ENCODE data around the gene ERCC4. TPM values are rescaled to one million over a fixed set of nuclear protein-coding genes. Genes with fewer than 3 reads are reported as not detected.
A peak's percentile ranks its signal among the peaks of the same experiment; 100 is the strongest.

The ERCC4 gene
- total RNA-seq, 3 donors from 2014 or later (not counting 1 experiment from before 2014, with no cell fraction given), result 7.3 to 11.9 (median 7.5) TPM

- TF ChIP-seq, protein P1, sequence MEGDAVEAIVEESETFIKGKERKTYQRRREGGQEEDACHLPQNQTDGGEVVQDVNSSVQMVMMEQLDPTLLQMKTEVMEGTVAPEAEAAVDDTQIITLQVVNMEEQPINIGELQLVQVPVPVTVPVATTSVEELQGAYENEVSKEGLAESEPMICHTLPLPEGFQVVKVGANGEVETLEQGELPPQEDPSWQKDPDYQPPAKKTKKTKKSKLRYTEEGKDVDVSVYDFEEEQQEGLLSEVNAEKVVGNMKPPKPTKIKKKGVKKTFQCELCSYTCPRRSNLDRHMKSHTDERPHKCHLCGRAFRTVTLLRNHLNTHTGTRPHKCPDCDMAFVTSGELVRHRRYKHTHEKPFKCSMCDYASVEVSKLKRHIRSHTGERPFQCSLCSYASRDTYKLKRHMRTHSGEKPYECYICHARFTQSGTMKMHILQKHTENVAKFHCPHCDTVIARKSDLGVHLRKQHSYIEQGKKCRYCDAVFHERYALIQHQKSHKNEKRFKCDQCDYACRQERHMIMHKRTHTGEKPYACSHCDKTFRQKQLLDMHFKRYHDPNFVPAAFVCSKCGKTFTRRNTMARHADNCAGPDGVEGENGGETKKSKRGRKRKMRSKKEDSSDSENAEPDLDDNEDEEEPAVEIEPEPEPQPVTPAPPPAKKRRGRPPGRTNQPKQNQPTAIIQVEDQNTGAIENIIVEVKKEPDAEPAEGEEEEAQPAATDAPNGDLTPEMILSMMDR (IDR thresholded peaks at IDR 0.05), result no peak
- no peak overlapping the region for H3K27ac Mint-ChIP-seq
- Histone ChIP-seq H3K4me3 (ENCODE audit: low read length) (no peak overlapping the region), H3K4me1 (ENCODE audit: control insufficient read depth, insufficient read depth, low read length) (peaks cover 5% of the 10 kb centered on the region), H3K9me3 (ENCODE audit: control insufficient read depth, insufficient read depth, low read length) (no peaks in the 10 kb centered on the region), H3K27me3 (ENCODE audit: control insufficient read depth, insufficient read depth, low read length) (no peaks in the 10 kb centered on the region), H3K36me3 (ENCODE audit: control insufficient read depth, insufficient read depth, low read length) (no peaks in the 10 kb centered on the region), H3K27ac (ENCODE audit: low read length) (no peak overlapping the region)
- peaks cover 22 to 38% of the 10 kb centered on the region in 2 donors for H3K27me3 Mint-ChIP-seq (ENCODE audit: low read depth in 2 of 2)
- no peaks in the 10 kb centered on the region for H3K36me3 Mint-ChIP-seq
- H3K4me1 Mint-ChIP-seq, result peaks cover 11 to 14% of the 10 kb centered on the region in 2 donors
- intact Hi-C loops (cut with micrococcal nuclease), result no loop called here
- H3K9me3 Mint-ChIP-seq, result no peaks in the 10 kb centered on the region
- no peak overlapping the region for H3K4me3 Mint-ChIP-seq
- WGBS (ENCODE audit: insufficient coverage), result 92% methylated on average over 9 of the region's 10 CpGs
- ATAC-seq (no peak), DNase-seq (no peak)
Observed at GRCh38 chr16:13915033-13915635, 4.8 kb upstream of the ERCC4 start.

DNA sequence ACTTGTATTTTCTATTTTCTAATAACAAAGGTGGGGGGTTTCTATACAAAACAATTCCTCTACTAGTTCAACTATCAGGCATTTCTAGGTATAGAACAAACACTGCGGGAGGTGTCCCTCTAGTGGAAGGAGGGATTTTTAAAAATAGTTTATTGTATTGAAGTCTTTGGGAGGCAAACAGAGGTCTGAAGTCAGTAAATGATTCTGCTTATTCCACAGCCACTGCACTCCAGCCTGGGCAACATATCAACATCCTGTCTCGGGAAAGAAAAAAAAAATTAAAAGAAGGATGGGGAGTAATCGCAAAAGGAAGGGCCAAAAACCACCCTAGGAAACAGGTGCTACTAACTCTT, 648 bp upstream of the ERCC4 start:
- DNase-seq (peak in 1 of 2 donors; percentile 66), ATAC-seq (peak; percentile 11 to 31 (median 17))
- no peaks in the 10 kb centered on the region for H3K9me3 Mint-ChIP-seq
- intact Hi-C loops (cut with micrococcal nuclease), result loop anchor here (1.0 kb wide), 1 partner anchor 366 kb away; no protein-coding TSS in a partner anchor
- Histone ChIP-seq H3K27ac (ENCODE audit: low read length) (peak overlapping the region; percentile 40), H3K4me1 (ENCODE audit: control insufficient read depth, insufficient read depth, low read length) (peaks cover 15% of the 10 kb centered on the region), H3K36me3 (ENCODE audit: control insufficient read depth, insufficient read depth, low read length) (peaks cover under 1% of the 10 kb centered on the region), H3K27me3 (ENCODE audit: control insufficient read depth, insufficient read depth, low read length) (no peaks in the 10 kb centered on the region), H3K4me3 (ENCODE audit: low read length) (no peak overlapping the region), H3K9me3 (ENCODE audit: control insufficient read depth, insufficient read depth, low read length) (no peaks in the 10 kb centered on the region)
- WGBS (ENCODE audit: insufficient coverage), result 0% methylated on average over 2 of the region's 3 CpGs
- peaks cover 8 to 15% of the 10 kb centered on the region in 2 donors for H3K27me3 Mint-ChIP-seq (ENCODE audit: low read depth in 2 of 2)
- no peaks in the 10 kb centered on the region for H3K36me3 Mint-ChIP-seq
- H3K4me1 Mint-ChIP-seq, result peaks cover 28 to 33% of the 10 kb centered on the region in 2 donors
- peak overlapping the region; percentile 99 for H3K4me3 Mint-ChIP-seq
- H3K27ac Mint-ChIP-seq, result peak overlapping the region; percentile 96
- TF ChIP-seq, protein P1 (IDR thresholded peaks at IDR 0.05), result no peak

GRCh38 chr16:13920510-13920818, 510 bp downstream of the ERCC4 start:
- peaks cover 28 to 33% of the 10 kb centered on the region in 2 donors for H3K4me1 Mint-ChIP-seq
- intact Hi-C loops (cut with micrococcal nuclease), result loop anchor here (5.0 kb wide), 2 partner anchors 327 to 712 kb away; partner anchors contain the start of genes BFAR and PARN
- H3K4me3 Mint-ChIP-seq, result peak overlapping the region; percentile 99
- peaks cover 5% of the 10 kb centered on the region for H3K36me3 ChIP-seq (ENCODE audit: control insufficient read depth, insufficient read depth, low read length)
- H3K4me3 ChIP-seq (ENCODE audit: low read length), result peak overlapping the region; percentile 78
- H3K36me3 Mint-ChIP-seq, result no peaks in the 10 kb centered on the region
- DNase-seq, result no peak
- TF ChIP-seq, protein P1 (IDR thresholded peaks at IDR 0.05), result no peak
- no peaks in the 10 kb centered on the region for H3K9me3 Mint-ChIP-seq
- peak overlapping the region; percentile 96 for H3K27ac Mint-ChIP-seq
- H3K27me3 Mint-ChIP-seq (ENCODE audit: low read depth in 2 of 2), result peaks cover 4 to 9% of the 10 kb centered on the region in 2 donors
- no peaks in the 10 kb centered on the region for H3K9me3 ChIP-seq (ENCODE audit: control insufficient read depth, insufficient read depth, low read length)
- peaks cover 15% of the 10 kb centered on the region for H3K4me1 ChIP-seq (ENCODE audit: control insufficient read depth, insufficient read depth, low read length)
- no peak for ATAC-seq
- no peaks in the 10 kb centered on the region for H3K27me3 ChIP-seq (ENCODE audit: control insufficient read depth, insufficient read depth, low read length)
- WGBS (ENCODE audit: insufficient coverage), result 3% methylated on average over 10 of the region's 10 CpGs
- H3K27ac ChIP-seq (ENCODE audit: low read length), result peak overlapping the region; percentile 63

GRCh38 chr16:13921328-13921727, 1.4 kb downstream of the ERCC4 start:
- Mint-ChIP-seq H3K36me3 (peaks cover 6% of the 10 kb centered on the region), H3K27me3 (ENCODE audit: low read depth in 2 of 2) (peaks cover 4 to 9% of the 10 kb centered on the region in 2 donors), H3K9me3 (no peaks in the 10 kb centered on the region), H3K27ac (peak overlapping the region; percentile 96), H3K4me3 (peak overlapping the region; percentile 99), H3K4me1 (peaks cover 28 to 33% of the 10 kb centered on the region in 2 donors)
- Histone ChIP-seq H3K27ac (ENCODE audit: low read length) (no peak overlapping the region), H3K27me3 (ENCODE audit: control insufficient read depth, insufficient read depth, low read length) (no peaks in the 10 kb centered on the region), H3K4me1 (ENCODE audit: control insufficient read depth, insufficient read depth, low read length) (peaks cover 15% of the 10 kb centered on the region), H3K4me3 (ENCODE audit: low read length) (no peak overlapping the region), H3K9me3 (ENCODE audit: control insufficient read depth, insufficient read depth, low read length) (no peaks in the 10 kb centered on the region), H3K36me3 (ENCODE audit: control insufficient read depth, insufficient read depth, low read length) (peaks cover 13% of the 10 kb centered on the region)
- intact Hi-C loops (cut with micrococcal nuclease), result loop anchor here (5.0 kb wide), 2 partner anchors 326 to 711 kb away; partner anchors contain the start of genes BFAR and PARN
- ATAC-seq (no peak), DNase-seq (no peak)
- WGBS (ENCODE audit: insufficient coverage), result 88% methylated on average over 2 of the region's 2 CpGs
- TF ChIP-seq, protein P1 (IDR thresholded peaks at IDR 0.05), result no peak
